Body of pancreas (tissue), 4 donors: ENCODE measurements around the gene FAXC.

Experiments
- CTCF ChIP-seq, 7 experiments: fragments of 450-650 bp in 4 of 7; fragments of 200-600 bp in 3 of 7; sonication (generic) in 3 of 7; IDR thresholded peaks; one replicate each; pipeline ENCODE4 v1.5.1; 2016 to 2019; ENCODE audit warnings: antibody characterized with exemption in 7 of 7
- POLR2A ChIP-seq, 3 donors: fragments of 450-650 bp; IDR thresholded peaks; one replicate each; pipeline ENCODE4 v1.6.1; 2016; ENCODE audit warnings: antibody characterized with exemption in 3 of 3, mild to moderate bottlenecking in 2 of 3

DNA sequence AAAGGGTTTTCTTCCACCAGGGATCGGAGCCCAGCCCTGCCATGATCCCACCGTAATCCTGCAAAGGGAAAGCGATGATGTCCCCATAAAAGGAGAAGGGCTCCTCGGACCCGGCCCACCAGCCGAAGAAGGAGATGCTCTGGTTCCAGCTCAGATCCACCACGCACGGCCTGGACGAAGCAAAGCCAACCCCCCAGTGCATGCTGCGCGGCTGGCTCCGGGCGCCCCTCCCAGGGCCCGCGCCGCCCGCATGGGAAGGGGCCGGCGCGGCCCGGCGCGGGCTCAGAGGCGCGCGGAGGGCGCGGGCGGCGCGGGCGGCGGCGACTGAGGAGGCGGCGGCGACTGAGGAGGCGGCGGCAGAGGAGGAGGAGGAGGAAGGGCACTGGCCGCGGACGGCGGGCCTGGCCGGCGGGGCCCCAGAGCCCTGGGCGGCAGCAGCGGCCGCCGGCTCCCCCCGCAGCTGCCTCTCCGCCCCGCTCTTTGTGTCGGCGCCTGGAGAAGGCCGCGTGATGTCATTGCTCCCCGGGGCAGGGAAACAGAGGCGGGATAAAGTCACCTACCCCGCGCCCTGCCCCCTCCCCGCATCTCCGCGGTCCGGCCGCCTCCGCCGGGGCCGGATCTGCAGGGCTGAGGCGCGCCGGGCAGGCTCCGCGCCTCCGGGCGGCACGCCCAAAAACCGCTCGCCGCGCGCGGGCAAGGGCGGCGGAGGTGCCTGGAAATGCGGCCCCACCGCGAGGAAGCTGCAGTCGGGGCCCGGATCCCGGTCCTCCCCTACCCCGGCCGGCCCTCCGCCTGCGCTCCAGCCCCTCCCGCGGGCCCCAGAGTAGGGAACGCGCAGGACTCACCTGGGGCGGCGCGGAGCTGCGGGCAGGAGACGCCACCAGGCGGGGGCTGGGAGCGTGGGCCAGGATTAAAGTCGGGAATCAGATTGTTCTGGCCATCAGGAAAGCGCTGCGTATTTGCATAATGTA lies at the start of gene FAXC:
- TF ChIP-seq CTCF (IDR thresholded peaks at IDR 0.05), result peak; percentile 13 to 58 (median 45)
- peak; percentile 35 to 51 (median 42) for TF ChIP-seq POLR2A (IDR thresholded peaks at IDR 0.05)
